ENCODE measurements around the gene GAPDH. TPM values are rescaled to one million over a fixed set of nuclear protein-coding genes. Genes with fewer than 3 reads are reported as not detected.
A peak's percentile ranks its signal among the peaks of the same experiment; 100 is the strongest.
"Not testable (repeated sequence)": the region's sequence is repeated elsewhere in the genome, so short reads cannot be mapped to it uniquely, and the experiment has no call there.

The GAPDH gene
- total RNA-seq, 1 donor from 2014 or later = 5,167 TPM

- Histone ChIP-seq H2AFZ (ENCODE audit: low read depth, low read length) (no peak overlapping the region), H3K9me3 (ENCODE audit: insufficient read depth, low read depth, low read length) (no peaks in the 10 kb centered on the region), H3K9ac (ENCODE audit: low read length) (no peak overlapping the region), H3K27me3 (ENCODE audit: insufficient read depth, low read length) (no peaks in the 10 kb centered on the region), H3K4me1 (ENCODE audit: insufficient read depth, low read length) (peaks cover 7% of the 10 kb centered on the region), H3K4me3 (ENCODE audit: insufficient read depth, low read depth, low read length) (no peak overlapping the region), H3K79me2 (ENCODE audit: insufficient read depth, low read length) (peaks cover 18% of the 10 kb centered on the region), H3K27ac (ENCODE audit: low read depth, low read length) (no peak overlapping the region), H3K36me3 (ENCODE audit: insufficient read depth, low read length) (peaks cover 4% of the 10 kb centered on the region), H4K20me1 (ENCODE audit: insufficient read depth, low read length) (no peaks in the 10 kb centered on the region), H3K4me2 (ENCODE audit: low read length) (no peak overlapping the region)
- H3K36me3 Mint-ChIP-seq (ENCODE audit: low read depth, unreplicated experiment) = no peaks in the 10 kb centered on the region
- no peak for TF ChIP-seq EZH2 (IDR thresholded peaks at IDR 0.05; ENCODE audit: insufficient read depth, low read length)
- TF ChIP-seq CTCF (IDR thresholded peaks at IDR 0.05; ENCODE audit: insufficient read depth, low read depth, low read length) = no peak
- no peaks in the 10 kb centered on the region for H3K9me3 Mint-ChIP-seq (ENCODE audit: unreplicated experiment)
- FAIRE-seq (no peak), DNase-seq (ENCODE audit: low read depth) (no peak)
- H3K4me3 Mint-ChIP-seq (ENCODE audit: unreplicated experiment) = no peak overlapping the region
- peaks cover 2% of the 10 kb centered on the region for H3K27me3 Mint-ChIP-seq (ENCODE audit: low read depth, unreplicated experiment)
- H3K27ac Mint-ChIP-seq (ENCODE audit: unreplicated experiment) = no peak overlapping the region
- peaks cover 7% of the 10 kb centered on the region for H3K4me1 Mint-ChIP-seq (ENCODE audit: low read depth, unreplicated experiment)
Measured at GRCh38 chr12:6489449-6489848, 44.9 kb upstream of the GAPDH start.

- H2AFZ ChIP-seq (ENCODE audit: low read depth, low read length); H3K36me3 ChIP-seq (ENCODE audit: insufficient read depth, low read length); H3K27me3 ChIP-seq (ENCODE audit: insufficient read depth, low read length); H4K20me1 ChIP-seq (ENCODE audit: insufficient read depth, low read length); H3K4me2 ChIP-seq (ENCODE audit: low read length); H3K9me3 ChIP-seq (ENCODE audit: insufficient read depth, low read depth, low read length); H3K27me3 Mint-ChIP-seq (ENCODE audit: low read depth, unreplicated experiment); H3K4me3 ChIP-seq (ENCODE audit: insufficient read depth, low read depth, low read length); H3K9ac ChIP-seq (ENCODE audit: low read length); H3K9me3 Mint-ChIP-seq (ENCODE audit: unreplicated experiment); H3K4me3 Mint-ChIP-seq (ENCODE audit: unreplicated experiment); H3K27ac ChIP-seq (ENCODE audit: low read depth, low read length); FAIRE-seq; DNase-seq (ENCODE audit: low read depth); H3K27ac Mint-ChIP-seq (ENCODE audit: unreplicated experiment); H3K36me3 Mint-ChIP-seq (ENCODE audit: low read depth, unreplicated experiment): not testable (repeated sequence)
- H3K4me1 Mint-ChIP-seq (ENCODE audit: low read depth, unreplicated experiment) = peaks cover 14% of the 10 kb centered on the region
- H3K79me2 ChIP-seq (ENCODE audit: insufficient read depth, low read length) = peaks cover 30% of the 10 kb centered on the region
- peaks cover 19% of the 10 kb centered on the region for H3K4me1 ChIP-seq (ENCODE audit: insufficient read depth, low read length)
Measured at GRCh38 chr12:6490673-6491072, 43.6 kb upstream of the GAPDH start.

GRCh38 chr12:6492838-6493496, 41.4 kb upstream of the GAPDH start, which contains the start of gene MRPL51:
MRPL51 (minus strand) TSS chr12:6493262; CDS start chr12:6493136, 126 bp downstream.
- no peaks in the 10 kb centered on the region for H4K20me1 ChIP-seq (ENCODE audit: insufficient read depth, low read length)
- peaks cover 51% of the 10 kb centered on the region for H3K79me2 ChIP-seq (ENCODE audit: insufficient read depth, low read length)
- peak within 1 kb of the TSS; percentile 97 for H3K27ac Mint-ChIP-seq (ENCODE audit: unreplicated experiment)
- peak; percentile 85 for DNase-seq (ENCODE audit: low read depth)
- peak within 1 kb of the TSS; percentile 97 for H3K9ac ChIP-seq (ENCODE audit: low read length)
- no peak for FAIRE-seq
- TF ChIP-seq EZH2 (IDR thresholded peaks at IDR 0.05; ENCODE audit: insufficient read depth, low read length) (no peak), CTCF (IDR thresholded peaks at IDR 0.05; ENCODE audit: insufficient read depth, low read depth, low read length) (no peak)
- peak within 1 kb of the TSS; percentile 97 for H3K4me3 Mint-ChIP-seq (ENCODE audit: unreplicated experiment)
- H3K27ac ChIP-seq (ENCODE audit: low read depth, low read length) = peak within 1 kb of the TSS; percentile 95
- H3K36me3 Mint-ChIP-seq (ENCODE audit: low read depth, unreplicated experiment) = no peaks in the 10 kb centered on the region
- H2AFZ ChIP-seq (ENCODE audit: low read depth, low read length) = peak within 1 kb of the TSS; percentile 93
- H3K4me1 ChIP-seq (ENCODE audit: insufficient read depth, low read length) = peaks cover 21% of the 10 kb centered on the region
- peak within 1 kb of the TSS; percentile 97 for H3K4me2 ChIP-seq (ENCODE audit: low read length)
- peak within 1 kb of the TSS; percentile 95 for H3K4me3 ChIP-seq (ENCODE audit: insufficient read depth, low read depth, low read length)
- H3K4me1 Mint-ChIP-seq (ENCODE audit: low read depth, unreplicated experiment) = peaks cover 14% of the 10 kb centered on the region
- H3K36me3 ChIP-seq (ENCODE audit: insufficient read depth, low read length) = peaks cover 12% of the 10 kb centered on the region
- no peaks in the 10 kb centered on the region for H3K9me3 Mint-ChIP-seq (ENCODE audit: unreplicated experiment)
- peaks cover 2% of the 10 kb centered on the region for H3K27me3 Mint-ChIP-seq (ENCODE audit: low read depth, unreplicated experiment)
- H3K9me3 ChIP-seq (ENCODE audit: insufficient read depth, low read depth, low read length) = no peaks in the 10 kb centered on the region
- H3K27me3 ChIP-seq (ENCODE audit: insufficient read depth, low read length) = no peaks in the 10 kb centered on the region

All from astrocyte (in vitro differentiated cells and primary cell).